ENCODE data around the gene SLC22A1. TPM values are rescaled to one million over a fixed set of nuclear protein-coding genes. Genes with fewer than 3 reads are reported as not detected.
A peak's percentile ranks its signal among the peaks of the same experiment; 100 is the strongest.
"Not testable (repeated sequence)": the region's sequence is repeated elsewhere in the genome, so short reads cannot be mapped to it uniquely, and the experiment has no call there.

Gene SLC22A1
- total RNA-seq, 2 experiments from 2014 or later = 0.25 to 0.67 TPM

- no peaks in the 10 kb centered on the region for H3K36me3 Mint-ChIP-seq (ENCODE audit: low read depth)
- ChIA-PET POLR2A (no interaction called here), CTCF (no interaction called here)
- H3K4me1 Mint-ChIP-seq = no peaks in the 10 kb centered on the region
- no peaks in the 10 kb centered on the region for H3K27me3 Mint-ChIP-seq
- H3K27ac Mint-ChIP-seq = no peak overlapping the region
- no peak for DNase-seq
- no peaks in the 10 kb centered on the region for H3K9me3 Mint-ChIP-seq
- no peak overlapping the region for H3K4me3 Mint-ChIP-seq
Observed at GRCh38 chr6:160131636-160132296, 10.2 kb downstream of the SLC22A1 start.

DNA sequence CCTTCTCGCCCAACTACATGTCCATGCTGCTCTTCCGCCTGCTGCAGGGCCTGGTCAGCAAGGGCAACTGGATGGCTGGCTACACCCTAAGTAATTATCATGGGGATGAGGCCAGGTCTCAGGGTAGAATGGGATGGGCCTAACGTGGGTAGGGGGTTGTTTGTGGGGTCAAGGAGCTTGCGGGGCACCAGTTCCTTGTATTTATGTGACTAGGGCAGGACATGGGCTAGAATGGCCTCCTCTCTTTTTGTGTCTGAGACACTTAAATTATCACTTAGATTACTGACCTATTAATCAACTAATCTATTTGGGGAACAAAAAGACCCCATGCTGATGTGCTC, 10.7 kb downstream of the SLC22A1 start:
- H3K27ac Mint-ChIP-seq = no peak overlapping the region
- no peak overlapping the region for H3K4me3 Mint-ChIP-seq

DNA sequence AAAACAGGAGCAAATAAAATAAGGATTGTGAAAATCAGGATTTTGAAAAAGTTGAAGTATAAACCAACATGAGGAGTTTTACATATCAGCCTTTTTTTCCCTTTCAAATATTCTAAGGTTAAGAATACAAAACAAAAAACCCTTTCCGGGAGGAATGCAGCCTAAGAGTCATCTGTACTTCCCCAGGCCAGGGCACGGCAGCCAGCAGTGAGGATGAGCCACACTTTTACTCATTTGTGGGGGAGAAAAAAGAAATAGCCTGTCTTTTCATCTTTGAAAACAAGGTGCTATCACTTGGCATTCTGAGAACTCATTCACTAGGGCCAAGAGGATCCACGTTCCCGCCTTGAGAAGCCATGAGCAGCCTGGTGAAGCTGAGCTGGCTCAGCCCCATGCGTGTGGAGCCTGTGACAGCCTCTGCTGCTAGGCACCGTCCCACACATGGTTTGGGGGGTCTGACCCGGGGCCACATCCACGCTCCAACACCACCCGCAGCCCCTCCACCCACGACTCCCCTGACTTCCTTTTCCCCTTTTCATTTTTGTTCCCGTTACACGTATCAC, 11.2 kb downstream of the SLC22A1 start:
- no peak for DNase-seq
- no peaks in the 10 kb centered on the region for H3K36me3 Mint-ChIP-seq (ENCODE audit: low read depth)
- H3K4me3 Mint-ChIP-seq = no peak overlapping the region
- ChIA-PET POLR2A (no interaction called here), CTCF (no interaction called here)
- H3K4me1 Mint-ChIP-seq = peaks cover under 1% of the 10 kb centered on the region
- H3K27me3 Mint-ChIP-seq = no peaks in the 10 kb centered on the region
- no peak overlapping the region for H3K27ac Mint-ChIP-seq
- H3K9me3 Mint-ChIP-seq = no peaks in the 10 kb centered on the region

More for the DNA sequence above, 10.7 kb downstream of the SLC22A1 start:
- CTCF ChIA-PET = no interaction called here
- DNase-seq = no peak
- Mint-ChIP-seq H3K9me3 (no peaks in the 10 kb centered on the region), H3K36me3 (ENCODE audit: low read depth) (no peaks in the 10 kb centered on the region), H3K27me3 (no peaks in the 10 kb centered on the region), H3K4me1 (no peaks in the 10 kb centered on the region)
- POLR2A ChIA-PET = no interaction called here

GRCh38 chr6:160133441-160134336, 12.1 kb downstream of the SLC22A1 start:
- H3K27ac Mint-ChIP-seq = no peak overlapping the region
- H3K4me1 Mint-ChIP-seq = peaks cover 9% of the 10 kb centered on the region
- ChIA-PET POLR2A (no interaction called here), CTCF (no interaction called here)
- no peaks in the 10 kb centered on the region for H3K36me3 Mint-ChIP-seq (ENCODE audit: low read depth)
- no peaks in the 10 kb centered on the region for H3K27me3 Mint-ChIP-seq
- no peaks in the 10 kb centered on the region for H3K9me3 Mint-ChIP-seq
- DNase-seq = no peak
- no peak overlapping the region for H3K4me3 Mint-ChIP-seq

DNA sequence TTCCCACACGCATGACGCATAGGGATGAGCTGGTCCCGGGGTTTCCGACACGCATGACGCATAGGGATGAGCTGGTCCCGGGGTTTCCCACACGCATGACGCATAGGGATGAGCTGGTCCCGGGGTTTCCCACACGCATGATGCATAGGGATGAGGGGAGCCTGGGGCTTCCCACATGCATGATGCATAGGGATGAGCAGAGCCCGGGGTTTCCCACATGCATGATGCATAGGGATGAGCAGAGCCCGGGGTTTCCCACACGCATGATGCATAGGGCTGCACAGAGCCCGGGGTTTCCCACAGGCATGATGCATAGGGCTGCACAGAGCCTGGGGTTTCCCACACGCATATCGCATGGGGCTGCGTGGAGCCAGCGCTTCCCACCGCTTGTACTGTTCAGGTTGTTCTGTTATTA, 12.7 kb downstream of the SLC22A1 start:
- H3K36me3 Mint-ChIP-seq (ENCODE audit: low read depth); H3K27ac Mint-ChIP-seq; DNase-seq; POLR2A ChIA-PET; H3K9me3 Mint-ChIP-seq; H3K27me3 Mint-ChIP-seq; CTCF ChIA-PET; H3K4me3 Mint-ChIP-seq; H3K4me1 Mint-ChIP-seq: not testable (repeated sequence)

DNA sequence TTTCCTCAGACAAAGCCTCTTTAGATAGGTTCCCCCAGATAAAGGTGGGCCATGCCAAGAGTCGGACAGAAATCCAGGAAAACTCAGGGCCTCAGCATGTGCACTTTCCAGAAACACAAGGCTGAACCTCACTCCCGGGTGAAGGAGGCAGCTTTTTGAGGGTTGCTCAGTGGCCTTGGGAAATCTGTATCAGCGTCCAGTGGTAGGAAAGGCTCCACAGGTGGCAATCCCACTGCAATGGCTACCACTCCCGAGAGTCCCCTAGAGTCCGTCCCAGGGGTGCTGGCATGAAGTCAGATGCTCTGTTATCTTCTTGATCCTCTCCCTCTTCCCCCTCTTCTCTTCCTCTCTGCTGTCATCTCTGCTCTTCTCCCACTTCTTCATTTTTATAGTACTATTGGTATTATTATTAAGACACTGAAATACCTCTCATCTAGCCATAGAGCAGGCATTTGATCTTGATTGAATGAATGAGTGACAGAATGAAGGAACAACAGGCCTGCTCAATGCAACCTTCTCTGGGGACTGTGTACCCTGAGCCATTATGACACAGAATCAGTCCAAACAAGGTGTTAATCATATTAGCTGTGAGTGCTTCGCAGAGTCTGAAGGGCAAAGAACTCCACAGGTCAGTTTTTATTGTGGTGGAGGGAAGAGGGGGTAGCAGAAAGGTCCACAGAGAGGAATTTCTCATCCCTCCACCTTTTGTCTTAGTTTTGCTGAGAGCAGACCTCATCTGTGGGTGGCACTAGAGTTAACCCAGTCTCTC, 13.3 kb downstream of the SLC22A1 start:
- CTCF ChIA-PET = no interaction called here
- POLR2A ChIA-PET = no interaction called here
- Mint-ChIP-seq H3K27ac (no peak overlapping the region), H3K4me1 (peaks cover 9% of the 10 kb centered on the region), H3K9me3 (no peaks in the 10 kb centered on the region), H3K4me3 (no peak overlapping the region), H3K36me3 (ENCODE audit: low read depth) (no peaks in the 10 kb centered on the region), H3K27me3 (no peaks in the 10 kb centered on the region)
- no peak for DNase-seq

GRCh38 chr6:160135907-160136655, 14.5 kb downstream of the SLC22A1 start:
- ChIA-PET POLR2A (no interaction called here), CTCF (no interaction called here)
- Mint-ChIP-seq H3K4me1 (peaks cover 9% of the 10 kb centered on the region), H3K27me3 (no peaks in the 10 kb centered on the region), H3K4me3 (no peak overlapping the region), H3K36me3 (ENCODE audit: low read depth) (no peaks in the 10 kb centered on the region), H3K27ac (no peak overlapping the region), H3K9me3 (no peaks in the 10 kb centered on the region)
- DNase-seq = no peak

GRCh38 chr6:160137130-160137988, 15.7 kb downstream of the SLC22A1 start:
- ChIA-PET CTCF (interaction anchor here (1.0 to 1.8 kb wide), 3 partner anchors 10 to 397 kb away, joined by 3 to 5 read pairs (median 4); no protein-coding TSS in a partner anchor), POLR2A (no interaction called here)
- Mint-ChIP-seq H3K27ac (no peak overlapping the region), H3K9me3 (no peaks in the 10 kb centered on the region), H3K4me1 (peaks cover 9% of the 10 kb centered on the region), H3K27me3 (no peaks in the 10 kb centered on the region), H3K36me3 (ENCODE audit: low read depth) (no peaks in the 10 kb centered on the region), H3K4me3 (no peak overlapping the region)
- no peak for DNase-seq

DNA sequence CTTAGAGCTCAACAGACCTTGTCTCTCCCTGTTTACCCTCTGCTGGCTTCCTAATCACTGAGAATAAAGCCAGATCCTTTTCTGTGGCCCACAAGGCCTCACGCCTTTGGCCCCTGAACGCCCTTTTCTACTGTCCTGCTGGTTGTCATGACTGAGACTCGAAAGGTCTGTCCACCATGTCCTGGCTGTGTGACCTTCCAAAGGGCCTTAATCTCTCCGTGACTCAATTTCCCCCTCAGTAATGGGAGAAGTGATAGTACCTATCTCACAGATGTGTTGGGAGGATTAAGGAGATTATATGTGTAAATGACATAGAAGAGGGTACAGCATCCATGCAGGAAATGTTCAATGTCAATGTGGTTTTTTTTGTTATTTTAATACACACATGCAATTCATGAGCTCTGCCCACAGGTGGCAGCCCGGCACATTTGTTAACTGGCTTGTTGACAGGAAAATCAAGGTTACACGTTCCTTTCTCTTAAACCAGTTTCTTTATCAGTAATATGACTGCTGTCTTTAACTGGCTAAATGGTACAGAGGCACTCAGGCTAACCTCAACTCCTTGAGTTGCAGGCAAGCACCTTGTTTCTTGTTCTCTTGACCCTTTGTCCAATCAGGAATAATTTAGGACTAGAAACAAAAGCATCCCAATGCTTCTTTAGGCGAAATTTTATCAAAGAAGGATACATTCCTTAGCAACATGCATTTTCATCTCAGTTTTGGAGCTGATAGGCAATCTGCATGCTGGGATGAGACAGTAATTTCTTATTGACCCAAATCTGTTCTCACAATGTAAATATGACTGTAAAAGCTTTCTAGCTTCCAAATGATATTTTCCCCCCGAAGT, 16.6 kb downstream of the SLC22A1 start:
- ChIA-PET CTCF (interaction anchor here (0.6 to 1.8 kb wide), 6 partner anchors 9 to 396 kb away, joined by 3 to 5 read pairs (median 4); no protein-coding TSS in a partner anchor), POLR2A (no interaction called here)
- Mint-ChIP-seq H3K4me3 (no peak overlapping the region), H3K36me3 (ENCODE audit: low read depth) (no peaks in the 10 kb centered on the region), H3K4me1 (peaks cover 9% of the 10 kb centered on the region), H3K27me3 (no peaks in the 10 kb centered on the region), H3K9me3 (no peaks in the 10 kb centered on the region), H3K27ac (peak overlapping the region; percentile 21)
- peak; percentile 79 for DNase-seq

- POLR2A ChIA-PET = no interaction called here
- CTCF ChIA-PET = interaction anchor here (0.6 to 1.8 kb wide), 5 partner anchors 8 to 373 kb away, joined by 3 to 5 read pairs (median 3); no protein-coding TSS in a partner anchor
- no peak overlapping the region for H3K4me3 Mint-ChIP-seq
- peaks cover 9% of the 10 kb centered on the region for H3K4me1 Mint-ChIP-seq
- peak overlapping the region; percentile 21 for H3K27ac Mint-ChIP-seq
- H3K9me3 Mint-ChIP-seq = no peaks in the 10 kb centered on the region
- no peaks in the 10 kb centered on the region for H3K36me3 Mint-ChIP-seq (ENCODE audit: low read depth)
- no peak for DNase-seq
- no peaks in the 10 kb centered on the region for H3K27me3 Mint-ChIP-seq
Observed at GRCh38 chr6:160138839-160139419, 17.3 kb downstream of the SLC22A1 start.

GRCh38 chr6:160139420-160139851, 17.8 kb downstream of the SLC22A1 start:
- ChIA-PET CTCF (no interaction called here), POLR2A (no interaction called here)
- Mint-ChIP-seq H3K27me3 (no peaks in the 10 kb centered on the region), H3K4me1 (peaks cover 9% of the 10 kb centered on the region), H3K4me3 (no peak overlapping the region), H3K36me3 (ENCODE audit: low read depth) (no peaks in the 10 kb centered on the region), H3K9me3 (no peaks in the 10 kb centered on the region), H3K27ac (no peak overlapping the region)
- no peak for DNase-seq
